Kidney (tissue), 14 donors: ENCODE results near the gene GABRR3. TPM values are rescaled to one million over a fixed set of nuclear protein-coding genes. Genes with fewer than 3 reads are reported as not detected.

Experiments
- DNase-seq, 5 donors: peaks; one replicate each; pipeline ENCODE4 v3.0.0-alpha.2; 2013 to 2020
- FAIRE-seq: peaks from 2 replicates; lab custom pipeline; 2012; peaks lifted over from hg19 to GRCh38; lab: Jason Lieb, UNC
- H3K27ac ChIP-seq, 2 donors: one replicate each; pipeline ENCODE4 v1.7.0; 2013; ENCODE audit warnings: low read depth in 2 of 2, low read length in 2 of 2, inconsistent platforms in 1 of 2
- H3K27me3 ChIP-seq: one replicate; pipeline ENCODE4 v1.7.1; 2013; ENCODE audit warnings: low read length, inconsistent platforms; ENCODE audit not compliant: control insufficient read depth, insufficient read depth
- H3K36me3 ChIP-seq, 3 donors: one replicate each; pipeline versions ENCODE4 v1.7.0 to v1.7.1; 2013; ENCODE audit warnings: low read length in 3 of 3, control low read depth in 1 of 3, inconsistent platforms in 1 of 3; ENCODE audit not compliant: insufficient read depth in 3 of 3, control insufficient read depth in 2 of 3
- H3K4me1 ChIP-seq, 3 donors: one replicate each; pipeline versions ENCODE4 v1.7.0 to v1.7.1; 2013; ENCODE audit warnings: low read length in 3 of 3, inconsistent platforms in 1 of 3, low read depth in 1 of 3; ENCODE audit not compliant: control insufficient read depth in 2 of 3, insufficient read depth in 2 of 3
- H3K4me3 ChIP-seq, 3 donors: one replicate each; pipeline versions ENCODE4 v1.7.0 to v1.8.1; 2013; ENCODE audit warnings: low read length in 3 of 3, control low read depth in 1 of 3, inconsistent platforms in 1 of 3
- H3K9ac ChIP-seq, 3 donors: one replicate each; pipeline versions ENCODE4 v1.7.0 to v1.7.1; 2013; ENCODE audit warnings: low read length in 3 of 3, control low read depth in 1 of 3, inconsistent platforms in 1 of 3
- H3K9me3 ChIP-seq, 3 donors: one replicate each; pipeline versions ENCODE4 v1.7.0 to v1.7.1; 2013; ENCODE audit warnings: low read length in 3 of 3, control low read depth in 1 of 3, inconsistent platforms in 1 of 3; ENCODE audit not compliant: control insufficient read depth in 2 of 3, insufficient read depth in 1 of 3
- intact Hi-C: fragments of 100-400 bp; cut with DNase I; formaldehyde crosslinking; loops from one replicate; pipeline ENCODE4 v1.11.1; 2022
- polyA plus RNA-seq: library from polyadenylated mRNA; stranded (reverse); fragments of 350-450 nt; fragmentation: Illumina TruSeq; extraction: RNeasy Lipid Tissue Mini Kit (QIAGEN cat#74804); gene quantifications from one replicate; pipeline ENCODE4 v1.2.3, GENCODE V29; 2014; ENCODE audit warnings: low read depth, low replicate concordance; ENCODE audit not compliant: insufficient read depth
- total RNA-seq: library from RNA; stranded (reverse); fragmentation: NEBNext Ultra II Directional; extraction: Animal tissue kit (Norgen Biotek cat#: 25700); gene quantifications from one replicate; pipeline ENCODE4 v1.2.1, GENCODE V29; 2021
- TF ChIP-seq, protein P1 (sequence below): IDR thresholded peaks from 3 replicates; pipeline ENCODE4 v1.5.1; 2012; ENCODE audit warnings: mild to moderate bottlenecking, moderate library complexity, borderline replicate concordance; ENCODE audit not compliant: insufficient read depth; ENCODE audit errors: extremely low read depth
- donor health status: control.
- donor health status: control.
- donor health status: control.
- donor health status: control.
- donor health status: control.
- donor health status: DM: yes; HTN: yes; CAD: no.
- donor health status: Normal renal cell carcinoma (clear cell type).

GABRR3 gene
- total and polyA plus RNA-seq, 2 donors from 2014 or later = not detected

DNA sequence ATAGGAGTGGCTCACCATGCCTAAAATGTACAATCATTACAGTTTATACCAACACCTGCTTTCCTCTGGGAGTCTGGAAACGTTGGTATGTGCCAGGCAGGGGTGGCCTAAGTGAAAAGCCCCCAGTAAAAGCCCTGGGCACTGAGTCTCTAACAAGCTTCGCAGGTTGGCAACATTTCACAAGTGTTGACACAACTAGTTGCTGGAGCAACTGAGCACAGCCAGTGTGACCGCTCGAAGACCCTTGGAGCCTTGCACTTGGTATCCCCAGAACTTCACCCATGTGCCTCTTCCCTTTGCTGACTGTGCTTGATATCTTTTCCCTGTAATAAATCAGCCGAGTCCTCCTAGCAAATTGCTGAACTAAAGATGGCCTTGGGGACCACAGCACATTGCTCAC, 65.6 kb downstream of the GABRR3 start:
- TF ChIP-seq, protein P1, sequence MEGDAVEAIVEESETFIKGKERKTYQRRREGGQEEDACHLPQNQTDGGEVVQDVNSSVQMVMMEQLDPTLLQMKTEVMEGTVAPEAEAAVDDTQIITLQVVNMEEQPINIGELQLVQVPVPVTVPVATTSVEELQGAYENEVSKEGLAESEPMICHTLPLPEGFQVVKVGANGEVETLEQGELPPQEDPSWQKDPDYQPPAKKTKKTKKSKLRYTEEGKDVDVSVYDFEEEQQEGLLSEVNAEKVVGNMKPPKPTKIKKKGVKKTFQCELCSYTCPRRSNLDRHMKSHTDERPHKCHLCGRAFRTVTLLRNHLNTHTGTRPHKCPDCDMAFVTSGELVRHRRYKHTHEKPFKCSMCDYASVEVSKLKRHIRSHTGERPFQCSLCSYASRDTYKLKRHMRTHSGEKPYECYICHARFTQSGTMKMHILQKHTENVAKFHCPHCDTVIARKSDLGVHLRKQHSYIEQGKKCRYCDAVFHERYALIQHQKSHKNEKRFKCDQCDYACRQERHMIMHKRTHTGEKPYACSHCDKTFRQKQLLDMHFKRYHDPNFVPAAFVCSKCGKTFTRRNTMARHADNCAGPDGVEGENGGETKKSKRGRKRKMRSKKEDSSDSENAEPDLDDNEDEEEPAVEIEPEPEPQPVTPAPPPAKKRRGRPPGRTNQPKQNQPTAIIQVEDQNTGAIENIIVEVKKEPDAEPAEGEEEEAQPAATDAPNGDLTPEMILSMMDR = no peak
- Histone ChIP-seq H3K9ac (no peak overlapping the region), H3K27ac (no peak overlapping the region), H3K4me1 (peaks cover 4 to 5% (median 5%) of the 10 kb centered on the region in 3 donors), H3K4me3 (no peak overlapping the region), H3K9me3 (no peaks in the 10 kb centered on the region), H3K27me3 (no peaks in the 10 kb centered on the region), H3K36me3 (no peaks in the 10 kb centered on the region)
- intact Hi-C loops = no loop called here
- no peak for DNase-seq
- no peak for FAIRE-seq

DNA sequence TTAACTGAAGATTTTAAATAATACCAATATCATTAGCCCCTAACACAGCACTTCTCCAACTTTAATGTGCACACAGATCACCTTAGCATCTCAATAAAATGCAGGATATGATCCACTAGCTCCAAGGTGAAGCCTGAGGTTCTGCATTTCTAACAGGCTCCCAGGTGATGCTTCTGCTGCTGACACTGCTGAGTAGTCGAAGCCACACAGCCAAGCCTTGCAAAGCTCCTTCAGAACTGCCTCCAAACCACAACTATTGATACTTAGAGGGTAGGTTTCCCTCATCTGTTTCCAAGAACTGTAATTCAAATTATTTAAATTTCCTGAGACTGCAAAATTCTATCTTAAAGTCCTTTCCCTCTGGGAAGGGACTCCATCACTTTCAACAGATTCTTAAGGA, 66.7 kb downstream of the GABRR3 start:
- Histone ChIP-seq H3K4me3 (no peak overlapping the region), H3K4me1 (peaks cover 4 to 12% (median 5%) of the 10 kb centered on the region in 3 donors), H3K27ac (no peak overlapping the region), H3K27me3 (no peaks in the 10 kb centered on the region), H3K9me3 (no peaks in the 10 kb centered on the region), H3K36me3 (no peaks in the 10 kb centered on the region), H3K9ac (no peak overlapping the region)
- FAIRE-seq = no peak
- intact Hi-C loops = no loop called here
- DNase-seq = no peak
- TF ChIP-seq, protein P1 = no peak

DNA sequence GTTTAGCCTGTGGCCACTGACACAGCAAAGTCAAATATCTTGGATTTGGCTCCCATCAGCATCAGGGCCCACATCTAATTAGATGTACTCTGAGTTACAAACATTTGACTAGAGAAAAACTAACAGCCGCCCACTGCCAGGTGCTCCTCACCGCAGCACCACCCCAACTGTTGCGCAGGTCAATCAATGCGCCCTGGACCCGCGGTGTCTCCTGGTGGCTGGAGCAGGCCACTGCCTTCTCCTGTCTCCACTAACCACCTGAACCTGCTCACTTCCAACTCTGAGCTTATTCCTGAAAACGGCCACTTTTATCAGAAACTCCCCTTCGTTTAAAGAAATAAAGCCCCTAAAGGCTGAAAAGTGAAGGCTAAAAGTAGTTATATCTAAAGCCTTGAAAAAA, 67.1 kb downstream of the GABRR3 start:
- no peaks in the 10 kb centered on the region for H3K9me3 ChIP-seq
- H3K27me3 ChIP-seq = no peaks in the 10 kb centered on the region
- no peak overlapping the region for H3K9ac ChIP-seq
- TF ChIP-seq, protein P1 = no peak
- DNase-seq = no peak
- peaks cover 4 to 9% (median 5%) of the 10 kb centered on the region in 3 donors for H3K4me1 ChIP-seq
- no peak for FAIRE-seq
- no peak overlapping the region for H3K27ac ChIP-seq
- H3K36me3 ChIP-seq = no peaks in the 10 kb centered on the region
- intact Hi-C loops = no loop called here
- H3K4me3 ChIP-seq = no peak overlapping the region

DNA sequence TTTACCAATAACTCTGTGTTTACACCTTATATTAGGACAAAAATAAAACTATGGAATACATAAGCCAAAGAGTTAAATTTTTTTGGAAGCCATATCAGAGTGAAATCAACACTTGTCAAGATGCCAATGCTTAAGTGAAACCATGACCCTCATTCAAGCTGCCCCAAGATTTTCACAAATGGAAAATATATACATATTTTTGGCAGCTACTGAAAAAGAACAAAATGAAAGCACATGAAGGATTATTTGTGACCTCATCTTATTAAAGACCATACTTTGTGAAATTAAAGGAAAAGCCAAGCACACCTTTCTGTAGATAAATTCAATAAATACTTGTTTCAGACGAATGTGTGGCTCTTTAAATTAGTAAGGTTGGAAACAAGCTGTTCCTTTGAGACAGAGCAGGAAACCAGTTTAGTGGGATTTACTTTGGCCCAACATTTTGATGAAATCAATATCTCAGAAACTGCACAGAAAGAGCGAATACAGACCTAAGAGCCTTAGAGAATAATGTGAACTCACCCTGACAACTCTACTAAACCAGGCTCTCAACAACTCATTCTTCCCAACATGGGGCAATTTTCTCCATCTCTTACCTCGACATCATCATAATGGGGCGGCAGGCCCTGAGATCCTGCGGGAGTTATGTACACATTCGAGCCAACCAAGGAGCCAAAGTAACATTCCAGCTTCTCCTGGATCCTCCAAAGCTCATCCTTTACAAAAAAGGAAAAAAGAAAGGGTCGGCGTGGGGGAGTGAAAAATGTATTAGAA, 73.9 kb downstream of the GABRR3 start:
- Histone ChIP-seq H3K27me3 (no peaks in the 10 kb centered on the region), H3K36me3 (peaks cover 0 to 6% (median 0%) of the 10 kb centered on the region in 3 donors), H3K9me3 (no peaks in the 10 kb centered on the region), H3K27ac (no peak overlapping the region), H3K9ac (no peak overlapping the region), H3K4me3 (no peak overlapping the region), H3K4me1 (peaks cover 0 to 8% (median 7%) of the 10 kb centered on the region in 3 donors)
- no peak for FAIRE-seq
- no peak for DNase-seq
- intact Hi-C loops = no loop called here
- TF ChIP-seq, protein P1 = no peak
